Raji (cell line): ENCODE measurements around the gene ASPA.

Source experiments
- POLR2A ChIP-seq: IDR thresholded peaks from 2 replicates; pipeline ENCODE4 v1.6.1; 2011; ENCODE audit warnings: low read depth, low read length, control low read depth; ENCODE audit not compliant: insufficient read depth

The ASPA gene

DNA sequence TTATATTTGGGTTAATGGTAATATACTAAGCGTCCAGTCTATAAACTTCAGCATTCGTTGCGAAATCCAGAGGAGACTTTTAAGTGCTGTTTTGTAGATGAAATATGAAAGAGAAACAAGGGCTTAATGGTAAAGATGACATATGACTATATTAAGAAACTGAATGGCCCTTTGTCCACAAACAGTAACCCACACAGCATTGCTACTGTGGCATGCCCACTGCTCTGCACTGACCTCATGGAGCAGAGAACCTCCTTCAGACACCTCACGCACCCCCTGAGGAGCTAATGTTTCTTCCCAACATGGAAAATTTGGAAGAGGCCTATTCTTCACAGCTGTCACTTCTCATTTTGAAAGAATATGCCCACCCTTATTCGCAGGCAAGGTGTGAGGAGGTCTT, 26.7 kb downstream of the ASPA start:
- no peak for TF ChIP-seq POLR2A

DNA sequence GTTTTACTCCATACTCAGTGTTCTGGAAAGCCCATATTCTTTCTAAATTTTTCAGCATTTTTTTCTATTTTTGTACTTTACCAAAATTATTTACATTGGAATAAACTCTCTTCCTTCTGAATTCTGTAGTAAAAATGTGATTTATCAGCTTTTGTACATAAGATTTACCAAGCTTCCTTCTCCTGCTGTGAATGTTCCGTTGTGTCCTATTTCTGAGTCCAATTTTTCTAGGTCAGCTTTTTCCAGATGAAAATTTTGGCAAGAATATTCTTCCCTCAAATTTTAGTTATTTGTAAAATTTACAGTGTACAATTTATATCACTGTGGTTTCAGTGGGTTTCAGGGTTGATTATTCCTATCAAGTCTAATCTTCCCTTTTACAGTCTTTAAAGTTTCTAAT, 27.5 kb downstream of the ASPA start:
- no peak for TF ChIP-seq POLR2A

DNA sequence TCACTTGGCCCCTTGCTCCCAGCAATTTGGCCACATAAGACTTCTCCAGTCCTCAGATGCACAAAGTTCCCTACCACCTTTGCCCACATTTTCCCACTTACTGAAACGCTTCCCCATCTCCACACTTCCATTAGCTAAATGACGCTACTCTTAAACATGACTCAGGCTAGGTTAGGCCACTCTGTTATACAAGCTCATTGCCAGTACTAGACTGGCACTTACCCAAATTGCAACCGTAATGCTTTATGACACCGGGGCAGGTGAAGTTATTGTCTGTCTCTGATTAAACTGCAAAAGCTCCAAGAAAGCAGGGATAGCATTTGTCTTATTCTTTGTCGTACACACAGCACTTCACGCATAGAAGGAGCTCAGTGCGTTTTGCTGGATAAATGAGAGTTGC, 29.2 kb downstream of the ASPA start:
- TF ChIP-seq POLR2A: no peak

DNA sequence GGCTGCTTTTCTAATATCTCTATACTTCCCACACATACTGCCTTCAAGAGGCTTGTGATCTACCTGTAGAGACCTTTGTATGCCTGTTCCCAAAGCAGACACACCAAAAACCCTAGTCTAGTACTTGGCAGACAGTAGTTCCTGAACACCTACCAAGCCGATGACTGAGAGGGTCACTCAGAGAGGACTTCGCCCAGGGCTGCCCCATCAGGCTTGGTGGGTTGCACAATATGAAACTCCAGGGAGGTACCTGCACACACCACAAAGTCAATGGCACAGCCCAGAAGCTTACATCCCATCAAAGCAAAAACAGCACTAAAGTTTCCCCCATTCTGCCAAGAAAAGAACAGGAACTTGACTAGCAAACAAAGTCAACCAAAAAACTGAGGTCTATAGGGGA, 30.3 kb downstream of the ASPA start:
- no peak for TF ChIP-seq POLR2A

DNA sequence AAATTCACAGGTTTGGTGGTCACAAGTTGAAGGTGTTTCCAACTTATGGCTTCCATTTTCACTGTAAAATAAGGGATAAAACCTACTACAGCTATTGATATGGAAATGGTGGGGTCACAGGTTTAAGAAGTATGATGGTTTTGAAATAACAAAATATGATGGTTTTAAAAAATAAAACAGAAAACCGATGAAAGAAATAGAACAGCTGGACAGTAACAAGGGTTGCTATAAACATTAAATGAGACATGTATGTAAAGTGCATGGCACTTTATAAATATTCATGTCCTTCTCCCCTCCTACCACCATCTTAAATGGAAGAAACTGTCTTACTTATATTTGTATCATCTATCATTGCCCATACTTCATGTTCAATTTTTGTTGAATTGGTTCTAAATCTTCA, 31.3 kb downstream of the ASPA start:
- TF ChIP-seq POLR2A: no peak

DNA sequence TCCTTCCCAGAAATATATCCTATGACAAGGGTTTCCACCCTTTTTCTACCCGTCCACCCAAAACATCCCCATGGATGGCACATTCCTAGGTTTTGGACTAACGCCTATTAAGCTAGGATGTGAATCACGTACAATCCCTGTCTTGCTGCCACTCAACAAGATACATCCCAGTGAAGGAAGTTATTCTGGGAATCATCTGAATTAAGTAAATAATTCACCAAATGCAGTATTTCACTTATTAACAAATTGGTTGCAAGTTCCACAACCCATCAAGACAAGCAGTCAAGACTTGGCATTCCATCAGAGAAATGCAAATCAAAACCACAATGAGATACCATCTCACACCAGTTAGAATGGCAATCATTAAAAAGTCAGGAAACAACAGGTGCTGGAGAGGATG, 32.1 kb downstream of the ASPA start:
- TF ChIP-seq POLR2A: no peak

DNA sequence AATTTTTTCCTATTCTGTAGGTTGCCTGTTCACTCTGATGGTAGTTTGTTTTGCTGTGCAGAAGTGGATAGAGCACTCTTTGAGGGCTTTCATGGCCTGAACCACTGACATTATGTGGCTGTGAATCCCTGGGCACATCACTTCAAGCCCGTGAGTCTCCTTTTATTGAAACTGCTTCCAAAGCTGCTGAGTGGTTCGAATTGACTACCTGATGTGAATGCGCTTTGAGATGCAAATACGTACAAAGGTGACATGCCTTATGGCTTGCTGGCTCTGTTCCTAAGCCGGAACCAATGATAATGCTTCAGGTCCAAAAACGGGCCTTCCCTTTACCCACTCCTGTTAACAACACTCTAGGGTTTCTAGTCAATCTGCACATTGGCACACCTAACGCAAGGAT, 34.3 kb downstream of the ASPA start:
- no peak for TF ChIP-seq POLR2A

DNA sequence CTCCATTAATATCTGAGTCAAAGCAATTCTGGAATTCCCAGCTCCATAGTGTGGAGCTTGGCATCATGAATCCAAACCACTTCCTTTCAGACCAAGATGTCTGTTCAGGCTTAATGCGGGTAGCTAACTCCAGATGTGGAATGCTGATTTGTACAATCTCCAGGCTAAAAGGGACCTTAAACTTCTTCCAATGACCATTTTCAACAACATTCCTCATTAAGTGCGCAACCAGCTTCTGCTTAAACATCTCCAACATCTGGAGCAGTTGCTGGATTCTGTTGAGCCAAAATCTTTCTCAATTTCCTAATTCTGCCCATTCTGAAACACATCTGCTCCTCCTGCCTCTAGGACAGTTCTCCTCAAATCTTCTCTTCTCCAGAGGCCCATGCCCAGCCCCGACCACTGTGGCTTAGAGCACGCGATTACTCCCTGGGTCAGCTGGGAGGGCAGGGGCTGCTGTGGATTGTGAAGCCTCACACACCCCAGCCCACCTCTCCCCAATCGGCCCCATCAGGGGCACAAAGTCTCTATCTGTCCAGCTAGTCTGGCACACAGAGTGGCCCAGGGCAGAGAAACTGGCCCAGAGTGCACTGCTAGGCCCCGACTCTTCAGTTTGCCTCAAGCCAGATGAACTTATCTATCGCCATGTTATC, 36.2 kb downstream of the ASPA start:
- TF ChIP-seq POLR2A: no peak

DNA sequence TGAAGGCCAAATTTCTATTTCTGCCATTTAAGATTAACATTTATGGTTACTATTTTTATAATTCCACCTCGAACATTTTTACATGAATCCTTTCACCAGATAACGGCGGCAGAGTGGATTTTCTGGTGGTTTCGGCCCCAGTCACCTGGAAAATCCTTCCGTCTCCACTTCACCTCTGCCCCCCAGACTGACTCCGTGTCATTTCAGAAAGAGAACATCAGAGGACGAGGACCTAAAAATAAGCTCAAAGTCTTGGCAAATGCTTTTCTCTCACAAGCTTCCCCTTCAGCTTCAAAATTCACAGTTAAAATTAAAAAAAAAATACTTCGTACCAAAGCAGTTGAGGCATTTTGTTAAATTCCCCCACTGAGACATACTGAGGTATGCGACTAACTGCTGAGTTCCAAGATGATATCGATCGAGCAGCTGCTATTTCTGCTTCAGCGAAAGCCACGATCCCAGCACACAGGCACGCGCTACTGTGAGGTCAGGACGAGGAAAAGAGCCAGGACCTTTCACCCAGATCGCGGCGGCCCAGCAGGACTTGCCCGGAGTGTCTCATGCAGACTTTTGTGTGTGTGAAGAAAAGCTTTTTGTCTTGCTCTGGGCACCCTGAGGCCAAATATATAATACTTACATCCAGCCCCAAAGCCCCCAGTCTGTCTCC, 36.8 kb downstream of the ASPA start:
- TF ChIP-seq POLR2A: no peak

DNA sequence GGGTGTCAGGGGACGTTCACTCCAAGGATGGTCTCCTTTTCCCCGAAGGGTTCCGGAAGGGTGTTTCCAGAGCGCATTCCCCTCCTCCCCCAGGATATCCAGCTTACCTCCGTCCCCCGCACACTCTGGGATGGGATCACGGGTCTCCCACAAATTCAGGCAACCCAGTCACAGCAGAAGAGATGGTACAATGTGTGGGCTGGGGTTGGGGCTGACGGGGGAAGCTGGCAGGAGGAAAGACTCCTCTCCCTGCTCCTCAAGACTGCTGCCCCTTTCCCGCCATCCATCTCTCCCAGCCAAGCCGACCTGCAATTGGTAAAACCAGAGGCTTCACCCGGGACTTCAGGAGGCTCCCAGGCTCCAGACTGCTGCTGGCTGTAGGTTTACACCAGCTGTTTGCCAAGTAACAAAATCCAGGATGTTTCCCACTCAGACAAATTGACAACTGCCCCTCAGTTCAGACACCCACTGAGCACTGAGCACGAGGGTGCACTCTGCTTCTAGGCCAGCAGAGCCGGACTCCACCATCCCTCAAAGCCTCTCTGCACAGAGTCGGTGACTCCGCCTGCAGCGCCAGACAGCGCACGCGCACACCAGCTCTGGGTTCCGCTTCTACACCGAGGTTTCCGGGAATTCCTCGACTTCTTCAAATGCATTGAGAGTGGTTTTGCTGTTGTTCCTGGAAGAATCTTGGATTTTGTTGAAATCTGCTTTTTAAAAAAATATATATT, 37.7 kb downstream of the ASPA start:
- TF ChIP-seq POLR2A: no peak

DNA sequence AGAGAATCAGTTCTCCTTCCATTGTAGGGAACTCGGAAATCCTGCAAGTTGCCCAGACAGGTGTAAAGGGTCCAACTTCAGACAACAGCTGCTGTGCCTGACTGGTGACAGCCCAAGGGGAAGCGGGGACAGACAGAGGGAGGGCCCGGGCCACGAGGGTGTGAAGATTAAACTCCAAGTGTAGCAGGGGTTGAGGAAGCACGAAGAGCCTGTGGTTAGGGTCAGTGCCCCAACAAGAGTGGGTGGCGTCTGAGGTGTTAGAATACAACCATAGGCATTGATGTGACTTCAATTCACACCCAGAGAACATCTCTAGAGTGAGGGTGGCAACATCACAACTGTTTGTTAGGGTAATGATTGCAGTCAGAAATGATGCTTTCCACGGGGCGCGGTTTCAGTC, 39.1 kb downstream of the ASPA start:
- TF ChIP-seq POLR2A: no peak

DNA sequence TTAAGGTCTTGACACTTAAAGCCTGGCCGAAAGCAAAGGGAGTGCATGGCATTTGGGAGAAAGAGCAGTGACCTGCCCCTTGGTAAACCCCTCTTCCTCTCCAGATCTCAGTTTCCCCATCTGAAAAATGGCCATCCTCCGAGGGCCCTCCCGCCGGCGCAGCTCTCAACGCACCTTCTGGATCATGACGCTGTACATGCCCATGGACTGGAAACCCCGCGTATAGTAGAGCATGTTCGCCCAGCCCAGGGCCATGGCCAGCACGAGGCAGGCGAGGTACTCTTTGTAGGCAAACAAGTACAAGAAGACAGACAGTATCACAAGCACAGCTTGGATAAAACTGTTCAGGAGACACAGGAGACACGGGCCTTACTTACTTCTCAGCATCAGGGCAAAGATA, 48.2 kb downstream of the ASPA start:
- no peak for TF ChIP-seq POLR2A

DNA sequence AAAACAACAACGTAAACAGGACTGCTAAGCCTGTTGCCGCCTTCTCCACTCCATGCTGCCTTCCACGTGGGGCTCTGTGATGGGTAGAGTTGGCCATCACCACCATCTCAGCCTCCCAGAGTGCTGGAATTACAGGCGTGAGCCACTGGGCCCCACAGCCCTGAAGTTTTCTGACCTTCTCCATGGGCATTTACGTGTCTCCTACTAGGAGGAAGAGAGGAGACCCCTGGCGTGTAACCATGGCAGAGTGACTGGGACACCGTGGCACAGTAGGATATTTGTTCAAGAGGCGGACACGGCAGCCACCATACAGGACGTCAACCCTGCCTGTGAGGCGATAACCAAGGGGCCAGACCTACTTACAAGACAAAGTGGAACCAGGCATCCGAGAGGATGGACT, 50.7 kb downstream of the ASPA start:
- no peak for TF ChIP-seq POLR2A

DNA sequence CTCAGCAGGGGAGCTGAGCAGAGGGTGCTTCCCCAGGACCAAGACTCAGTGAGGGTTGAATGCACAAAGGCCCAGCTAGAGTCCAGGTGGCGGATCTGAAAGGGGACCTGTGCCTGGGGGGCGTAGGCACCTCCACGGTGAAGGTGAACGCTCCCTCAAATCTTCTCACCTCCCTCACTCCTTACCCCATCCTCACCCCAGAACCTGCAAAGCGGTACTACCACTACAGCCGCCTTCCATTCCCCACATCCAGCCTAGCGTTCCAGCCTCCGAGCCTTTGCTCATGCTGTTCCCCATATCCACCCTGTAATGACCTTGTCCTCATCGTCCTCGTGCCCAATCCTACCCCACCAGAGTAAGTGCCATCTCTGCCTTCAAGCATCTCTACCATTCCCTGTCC, 51.2 kb downstream of the ASPA start:
- no peak for TF ChIP-seq POLR2A

DNA sequence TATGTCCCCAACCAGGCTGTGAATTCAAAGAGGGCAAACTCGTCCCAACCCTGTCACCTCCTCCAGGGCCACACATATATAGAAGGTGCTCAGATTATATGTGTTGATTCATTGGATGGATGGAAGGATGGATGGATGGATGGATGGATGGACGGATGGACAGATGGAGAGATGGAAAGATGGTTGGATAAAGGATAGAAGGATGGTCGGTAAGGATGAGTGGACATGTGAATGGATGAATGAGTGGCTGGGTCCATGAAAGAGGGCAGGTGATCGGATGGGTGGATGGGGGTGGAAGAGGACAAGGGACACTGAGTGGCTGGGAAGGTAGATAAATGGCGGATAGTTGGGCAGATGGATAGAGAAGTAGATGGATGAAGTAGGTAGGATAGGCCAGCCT, 51.7 kb downstream of the ASPA start:
- no peak for TF ChIP-seq POLR2A

DNA sequence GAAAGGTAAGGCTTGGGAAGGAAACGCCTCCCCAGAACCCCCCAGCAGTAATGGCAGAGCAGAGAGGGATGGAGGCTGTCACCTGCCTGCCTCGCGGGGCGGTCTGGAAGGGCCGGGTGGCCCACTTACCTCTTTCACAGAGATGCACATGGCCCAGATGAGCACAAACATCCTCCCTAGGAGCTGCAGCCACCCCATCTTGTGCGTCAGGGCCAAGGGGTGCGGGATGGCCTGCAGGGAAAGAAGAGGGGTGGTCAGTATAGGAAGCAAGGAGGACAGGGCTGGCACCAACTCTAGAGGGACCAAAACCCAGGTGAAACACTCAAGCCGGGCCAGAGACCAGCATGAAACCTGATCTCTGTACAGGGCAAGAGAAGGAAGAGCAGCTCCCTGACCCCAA, 52.1 kb downstream of the ASPA start:
- no peak for TF ChIP-seq POLR2A
